ENCODE measurements around the gene RAPGEF1.

The RAPGEF1 gene

DNA sequence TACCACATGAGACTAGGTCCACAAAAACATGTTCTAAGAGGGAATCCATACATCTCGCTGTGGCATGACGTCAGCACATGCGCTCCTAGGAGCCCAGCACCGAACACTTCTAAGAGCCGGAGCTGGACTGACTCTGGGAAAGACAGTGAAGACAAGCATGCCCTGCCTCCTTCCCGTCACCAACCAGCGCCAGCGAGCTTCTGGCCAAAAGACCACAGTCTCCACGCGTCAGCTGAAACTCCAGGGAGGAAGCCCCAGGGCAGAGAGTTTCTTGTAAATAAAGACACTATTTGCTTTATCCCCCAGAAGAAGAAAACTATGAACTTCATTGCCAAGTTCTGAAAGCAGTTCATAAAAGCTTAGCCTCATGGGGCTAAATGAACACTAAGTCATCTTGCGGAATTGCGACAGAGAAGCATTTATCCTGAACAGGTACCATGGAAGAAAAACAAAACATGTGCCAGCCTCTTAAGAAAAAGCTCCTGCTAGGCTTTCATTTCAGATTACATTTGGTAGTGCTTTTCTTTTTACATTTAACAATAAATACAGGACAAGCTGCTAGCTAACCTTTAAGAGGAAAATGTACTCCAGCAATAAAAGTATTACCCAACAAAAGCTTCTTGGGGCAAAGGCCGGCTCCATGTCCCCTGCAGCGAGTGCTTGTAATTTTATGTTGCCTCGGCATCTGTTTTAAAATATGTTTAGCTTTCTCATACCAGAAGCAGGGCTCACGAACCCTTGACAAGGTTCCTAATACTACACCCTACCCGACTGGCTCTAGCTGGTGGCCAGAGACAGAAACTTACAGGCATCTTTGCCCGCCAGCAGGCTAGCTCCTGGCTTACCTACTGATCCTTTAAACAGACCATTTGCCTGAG is 98.0 kb downstream of the RAPGEF1 start:
- no peak for DNase-seq

DNA sequence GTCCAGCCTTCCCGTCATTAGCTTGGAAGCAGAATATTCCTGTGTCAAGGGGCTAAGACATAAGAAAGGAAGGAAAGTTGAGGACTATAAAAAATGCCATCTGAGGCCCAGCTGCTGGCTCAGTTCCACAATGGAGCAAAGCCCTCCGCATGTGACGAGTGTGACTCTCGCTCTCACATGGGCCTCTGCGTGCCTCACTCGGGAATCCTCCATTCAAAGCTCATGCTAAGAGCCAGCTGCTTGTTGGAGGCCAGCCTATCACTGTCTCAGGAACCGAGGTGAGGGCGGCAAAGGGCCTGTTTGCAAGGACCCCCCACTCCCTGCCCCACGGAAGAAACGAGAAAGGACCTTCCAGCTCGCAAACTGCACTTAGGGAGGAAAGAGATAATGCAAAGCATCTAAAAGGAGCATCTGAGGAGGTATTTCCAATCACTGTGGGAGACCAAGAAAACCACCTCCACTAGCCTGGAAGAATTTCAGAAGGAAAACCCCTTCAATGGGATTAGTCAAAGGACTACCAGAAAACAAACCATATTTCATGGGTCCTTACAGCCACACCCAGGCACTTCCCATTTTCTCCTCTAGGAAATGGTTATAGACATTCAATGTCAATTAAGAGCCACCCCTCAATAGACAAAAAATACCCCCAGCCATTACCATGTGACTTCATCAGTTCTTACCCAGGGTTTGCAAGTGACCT is 99.3 kb downstream of the RAPGEF1 start:
- no peak for DNase-seq

DNA sequence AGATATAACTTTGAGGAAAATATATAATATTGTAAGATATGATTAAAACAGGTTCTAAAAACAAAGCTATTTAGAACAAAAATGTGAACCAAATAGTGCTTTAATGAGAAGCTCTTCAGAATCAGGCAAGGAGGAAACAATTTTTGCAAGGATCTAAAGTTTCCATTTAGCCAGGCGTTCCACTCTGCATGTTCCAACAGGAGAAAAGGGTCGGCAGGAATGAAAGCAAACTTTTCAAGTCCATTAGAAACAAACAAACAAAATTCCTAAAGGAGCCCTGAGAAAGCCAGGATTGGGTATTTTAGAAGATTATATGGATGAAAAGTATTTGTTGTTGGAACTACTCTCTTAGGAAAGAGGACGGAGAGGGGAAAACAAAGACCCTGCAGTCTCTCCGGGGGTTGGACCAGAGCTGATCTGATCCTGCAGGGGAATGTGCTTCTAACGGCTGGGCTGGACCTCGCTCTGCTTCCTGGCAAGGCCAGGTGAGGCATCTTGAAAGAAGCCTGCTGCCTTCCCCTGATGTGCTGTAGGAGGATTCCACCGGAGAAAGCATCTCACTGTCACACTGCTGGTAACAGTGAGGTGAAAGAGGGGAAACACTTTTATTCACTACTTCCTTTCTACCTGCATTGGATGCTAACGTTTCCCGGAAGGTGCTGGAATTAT is 100.0 kb downstream of the RAPGEF1 start:
- no peak for DNase-seq

- no peak for DNase-seq
These were observed 103.3 kb downstream of the RAPGEF1 start for GRCh38 chr9:131636593-131636992.

DNA sequence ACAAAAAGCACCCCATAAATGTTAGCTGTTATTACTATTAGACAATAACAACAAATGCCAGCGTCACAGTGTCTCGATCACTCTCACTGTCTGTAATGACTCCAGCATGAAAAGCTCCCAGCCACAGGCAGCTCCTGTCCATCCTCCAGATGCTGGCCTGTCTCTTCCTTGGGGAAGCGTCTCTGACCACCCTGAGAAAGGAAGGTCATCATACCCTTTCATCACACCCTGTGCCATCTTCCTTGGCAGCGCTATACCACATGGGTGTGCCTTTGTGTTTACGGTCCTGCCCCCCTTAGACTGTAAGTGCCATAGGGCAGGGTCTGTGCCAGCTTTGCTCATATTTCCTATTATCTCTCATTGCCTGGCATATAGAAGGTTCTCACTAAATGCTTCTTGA is 104.0 kb downstream of the RAPGEF1 start:
- DNase-seq = no peak

- DNase-seq = peak; percentile 60
These were observed 104.6 kb downstream of the RAPGEF1 start for GRCh38 chr9:131635285-131635684.

GRCh38 chr9:131633491-131634031 is 106.3 kb downstream of the RAPGEF1 start:
- no peak for DNase-seq

DNA sequence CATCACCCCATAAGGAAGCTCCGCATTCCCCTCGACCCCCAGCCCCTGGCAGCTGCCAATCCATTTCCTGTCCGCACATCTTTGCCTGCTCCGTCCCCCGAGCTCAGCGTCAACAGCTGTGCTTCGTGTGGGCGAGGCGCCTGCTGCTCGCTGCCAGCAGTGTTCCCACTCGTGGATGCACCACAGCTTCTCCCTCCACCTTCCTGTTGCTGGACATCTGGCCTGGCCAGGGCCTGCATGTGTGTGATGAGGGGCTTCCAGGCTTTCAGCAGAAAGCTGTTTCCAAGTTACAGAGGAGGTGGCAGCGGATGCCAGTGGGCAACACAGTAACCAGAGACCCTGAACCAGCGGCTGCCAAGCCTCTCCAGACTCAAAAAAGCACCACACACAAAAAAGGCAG is 108.6 kb downstream of the RAPGEF1 start:
- DNase-seq = no peak

GRCh38 chr9:131630205-131630831 is 109.6 kb downstream of the RAPGEF1 start:
- DNase-seq = no peak

DNA sequence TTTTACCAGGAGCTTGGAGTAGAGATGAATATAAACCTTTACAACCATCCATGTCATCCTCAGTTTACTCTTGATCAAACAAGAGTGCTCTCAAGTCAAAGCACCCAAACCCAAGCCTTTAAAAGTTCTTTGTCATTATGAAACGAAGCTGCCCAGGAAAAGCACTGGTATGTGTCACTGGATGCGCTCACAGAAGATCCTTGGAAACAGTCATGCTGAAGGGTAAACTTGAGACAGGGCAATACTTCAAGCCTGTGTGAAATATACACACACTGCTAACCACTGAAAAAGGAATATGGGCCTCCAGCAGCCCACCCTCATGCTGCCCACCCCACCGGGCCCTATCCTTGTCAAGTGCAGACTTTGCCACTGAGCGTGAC is 110.1 kb downstream of the RAPGEF1 start:
- no peak for DNase-seq

DNA sequence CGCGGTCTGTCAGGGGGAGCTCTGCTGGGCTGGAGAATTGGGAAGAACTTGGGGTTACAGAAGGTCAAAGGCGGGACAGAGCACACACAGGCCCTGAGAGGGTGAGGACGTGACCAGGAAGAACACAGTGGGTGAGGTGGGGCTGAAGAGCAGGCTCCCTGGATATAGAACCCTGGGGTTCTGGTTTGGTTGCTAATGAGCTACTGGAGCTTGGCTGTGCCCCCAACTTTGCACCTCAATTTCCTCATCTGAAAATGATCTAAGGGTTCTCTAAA is 110.7 kb downstream of the RAPGEF1 start:
- no peak for DNase-seq

GRCh38 chr9:131628459-131629225 is 111.2 kb downstream of the RAPGEF1 start:
- DNase-seq = no peak

DNA sequence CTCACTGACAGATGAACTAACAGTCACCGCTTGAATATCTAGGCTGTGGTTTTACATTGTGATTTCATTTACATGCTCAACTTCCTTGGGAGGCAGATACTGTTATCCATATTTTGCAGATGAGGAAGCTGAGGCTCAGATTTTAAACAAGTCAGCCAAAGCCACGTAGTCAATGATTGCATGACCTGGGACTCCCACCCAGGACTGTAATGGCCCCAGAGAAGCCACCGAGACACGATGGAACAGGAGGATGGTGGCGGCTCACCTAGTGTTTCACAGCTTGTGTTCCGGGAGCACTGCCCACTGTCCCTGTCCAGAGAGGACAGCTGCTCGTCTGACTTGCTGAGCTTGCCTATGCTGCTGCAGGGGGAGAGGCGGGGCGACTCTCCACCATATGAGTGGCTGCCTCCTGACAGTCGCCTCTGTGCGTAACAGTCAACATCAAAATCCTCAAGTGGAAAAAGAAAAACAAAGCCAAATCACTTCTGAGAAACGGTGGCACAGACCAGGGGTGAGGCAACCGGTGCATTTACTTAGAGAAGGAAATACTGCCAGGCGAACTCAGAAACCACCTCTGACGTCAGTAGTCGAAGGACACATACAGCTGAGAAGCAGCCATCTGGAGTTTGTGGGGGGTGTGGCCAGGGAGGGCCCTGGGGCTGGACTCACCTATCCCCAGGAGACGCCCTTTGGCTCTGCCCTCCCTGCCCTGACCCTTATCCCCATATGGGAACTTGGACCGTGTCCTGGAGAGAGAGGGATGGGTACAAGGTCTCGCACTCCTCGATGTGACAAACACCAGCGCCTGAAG is 112.0 kb downstream of the RAPGEF1 start:
- peak; percentile 37 for DNase-seq

DNA sequence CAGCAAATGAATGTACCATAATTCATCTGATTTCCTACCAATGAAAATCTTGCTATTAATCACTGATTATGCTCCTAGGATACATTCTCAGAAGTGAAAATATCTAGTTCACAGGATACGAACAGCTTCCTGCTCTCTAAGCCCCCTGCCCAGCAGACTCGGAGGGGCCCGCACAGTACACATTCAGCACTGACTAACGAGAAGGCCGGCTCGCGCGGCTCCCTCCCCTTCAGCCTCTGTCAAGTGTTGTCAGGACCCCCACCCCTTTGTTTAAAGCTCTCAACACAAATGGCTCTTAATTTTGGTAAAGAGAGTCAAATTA is 112.6 kb downstream of the RAPGEF1 start:
- DNase-seq = no peak

- DNase-seq = no peak
These were observed 113.8 kb downstream of the RAPGEF1 start for GRCh38 chr9:131625790-131626670.

DNA sequence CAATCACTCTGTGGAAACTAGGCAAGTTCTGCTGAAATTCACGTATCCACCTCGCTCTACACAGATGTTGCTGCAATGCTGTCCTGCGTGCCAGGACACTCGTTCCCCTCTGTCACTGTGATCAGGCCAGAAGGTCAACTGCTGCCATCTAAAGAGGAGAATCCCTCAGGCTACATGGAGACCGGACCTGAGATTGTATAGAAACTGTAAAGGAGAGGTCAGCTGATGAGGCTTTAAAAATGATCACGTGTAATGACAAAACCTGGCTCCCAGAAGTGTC is 114.4 kb downstream of the RAPGEF1 start:
- DNase-seq = no peak

GRCh38 chr9:131624636-131625507 is 115.0 kb downstream of the RAPGEF1 start:
- no peak for DNase-seq

DNA sequence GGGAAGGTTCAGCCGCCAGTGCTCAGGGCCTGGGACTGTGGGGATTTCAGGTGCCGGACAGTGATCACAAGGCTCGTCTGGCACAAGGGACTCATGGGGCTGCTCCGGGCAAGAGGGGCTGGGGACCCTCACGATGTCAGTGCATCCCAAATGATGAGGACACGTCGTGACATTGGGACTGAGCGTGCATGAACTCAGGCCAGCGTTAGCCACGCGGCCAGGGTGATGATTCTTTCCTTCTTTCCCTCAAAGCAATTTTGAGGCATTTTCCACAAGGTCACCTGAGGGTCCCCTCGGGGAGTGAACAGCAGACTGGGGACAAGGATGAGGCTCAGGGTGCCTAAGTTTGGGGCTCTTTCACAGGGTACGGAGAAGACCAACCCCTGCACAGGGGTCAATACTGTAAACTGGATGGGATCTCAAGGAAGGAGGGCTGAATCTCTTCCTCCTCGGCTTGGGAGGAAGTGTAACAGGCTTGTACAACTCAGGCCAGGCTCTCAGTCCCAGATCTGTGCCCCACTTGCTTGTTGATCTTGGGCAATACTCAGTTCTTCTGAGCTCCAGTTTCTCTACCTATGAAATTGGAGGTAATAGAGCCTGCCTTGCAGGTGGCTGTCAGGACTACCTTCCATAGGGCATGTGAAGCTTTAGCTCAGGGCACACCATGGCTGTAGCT is 116.1 kb downstream of the RAPGEF1 start:
- DNase-seq = no peak

DNA sequence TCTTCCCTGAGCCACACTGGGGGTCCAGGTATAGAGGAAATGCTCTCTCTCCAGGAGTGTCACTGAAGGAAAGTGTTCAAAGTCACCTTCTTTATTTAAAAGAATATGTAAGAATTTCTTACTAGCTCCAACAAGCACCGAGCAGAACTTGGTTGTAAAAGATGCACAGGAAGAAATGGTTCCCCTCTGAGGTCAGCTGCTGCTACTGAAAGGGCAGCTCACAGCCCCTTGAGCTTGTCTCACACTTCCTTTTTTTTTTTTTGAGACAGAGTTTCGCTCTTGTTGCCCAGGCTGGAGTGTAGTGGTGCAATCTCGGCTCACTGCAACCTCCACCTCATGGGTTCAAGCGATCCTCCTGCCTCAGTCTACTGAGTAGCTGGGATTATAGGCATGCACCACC is 117.4 kb downstream of the RAPGEF1 start:
- no peak for DNase-seq
